DND-41 (cell line): ENCODE data around the gene PFKFB2.

ENCODE experiments used
- CTCF ChIP-seq: IDR thresholded peaks from 2 replicates; pipeline ENCODE4 v1.5.1; 2012; ENCODE audit warnings: borderline replicate concordance, low read length, moderate library complexity, mild to moderate bottlenecking; ENCODE audit not compliant: poor library complexity, severe bottlenecking; ENCODE audit errors: extremely low read depth
- EZH2 ChIP-seq: IDR thresholded peaks from 3 replicates; pipeline ENCODE4 v1.6.1; 2012; ENCODE audit warnings: borderline replicate concordance, low read depth, mild to moderate bottlenecking, moderate library complexity, low read length, inconsistent platforms; ENCODE audit not compliant: severe bottlenecking

GRCh38 chr1:207109004-207109403 lies 55.9 kb downstream of the PFKFB2 start:
- TF ChIP-seq CTCF (no peak), EZH2 (no peak)
